ENCODE measurements around the gene SNAP25.

SNAP25 gene

GRCh38 chr20:10218536-10219451, at the start of gene SNAP25:
Gene SNAP25, plus strand, starts transcription at chr20:10218830. Its CDS starts 56,662 bp downstream, at chr20:10275492.
- DNase-seq, result peak; percentile 56

- DNase-seq, result no peak
These were observed 48.9 kb upstream of the SNAP25 start for GRCh38 chr20:10169752-10170151.

GRCh38 chr20:10170261-10170660, 48.4 kb upstream of the SNAP25 start:
- DNase-seq, result no peak

- DNase-seq, result peak; percentile 36
These were observed 46.5 kb upstream of the SNAP25 start for GRCh38 chr20:10171864-10172751.

- DNase-seq, result no peak
These were observed 45.5 kb upstream of the SNAP25 start for GRCh38 chr20:10172998-10173655.

- no peak for DNase-seq
These were observed 44.2 kb upstream of the SNAP25 start for GRCh38 chr20:10174400-10174799.

- no peak for DNase-seq
These were observed 41.3 kb upstream of the SNAP25 start for GRCh38 chr20:10177326-10177725.

- DNase-seq, result no peak
These were observed 40.5 kb upstream of the SNAP25 start for GRCh38 chr20:10178091-10178490.

- DNase-seq, result no peak
These were observed 39.8 kb upstream of the SNAP25 start for GRCh38 chr20:10178727-10179313.

- no peak for DNase-seq
These were observed 38.9 kb upstream of the SNAP25 start for GRCh38 chr20:10179574-10180298.

GRCh38 chr20:10180651-10181235, 37.9 kb upstream of the SNAP25 start:
- no peak for DNase-seq

GRCh38 chr20:10185741-10186558, 32.7 kb upstream of the SNAP25 start:
- DNase-seq, result no peak

GRCh38 chr20:10190456-10190855, 28.2 kb upstream of the SNAP25 start:
- no peak for DNase-seq

- no peak for DNase-seq
These were observed 26.5 kb upstream of the SNAP25 start for GRCh38 chr20:10192171-10192570.

GRCh38 chr20:10194166-10194565, 24.5 kb upstream of the SNAP25 start:
- no peak for DNase-seq

GRCh38 chr20:10200330-10200729, 18.3 kb upstream of the SNAP25 start:
- no peak for DNase-seq

GRCh38 chr20:10201321-10201870, 17.2 kb upstream of the SNAP25 start:
- DNase-seq, result no peak

GRCh38 chr20:10209091-10209490, 9.5 kb upstream of the SNAP25 start:
- DNase-seq, result no peak

- DNase-seq, result no peak
These were observed 5.1 kb upstream of the SNAP25 start for GRCh38 chr20:10213526-10213925.

GRCh38 chr20:10216146-10216791, 2.4 kb upstream of the SNAP25 start:
- DNase-seq, result no peak

All from stimulated activated CD4-positive, alpha-beta T cell treated with anti-CD3 and anti-CD28 coated beads, Interleukin-1b, Interleukin-23, amount 100 ng/mL, for 48 hours (primary cell).